Erythroblast (primary cell): ENCODE results near the gene IL1A.
"Not testable (repeated sequence)": the region's sequence is repeated elsewhere in the genome, so short reads cannot be mapped to it uniquely, and the experiment has no call there.

ENCODE experiments used
- DNase-seq, 2 experiments: peaks; one replicate each; lab custom pipeline; 2025; lab: John Stamatoyannopoulos, UW
- GATA1 ChIP-seq: IDR thresholded peaks from 2 replicates; pipeline ENCODE4 v1.6.1; 2011; ENCODE audit warnings: low read depth, mild to moderate bottlenecking, control low read depth, low read length, moderate library complexity
- POLR2A ChIP-seq: IDR thresholded peaks from 2 replicates; pipeline ENCODE4 v1.6.1; 2011; ENCODE audit warnings: mild to moderate bottlenecking, low read length

Gene IL1A, protein sequence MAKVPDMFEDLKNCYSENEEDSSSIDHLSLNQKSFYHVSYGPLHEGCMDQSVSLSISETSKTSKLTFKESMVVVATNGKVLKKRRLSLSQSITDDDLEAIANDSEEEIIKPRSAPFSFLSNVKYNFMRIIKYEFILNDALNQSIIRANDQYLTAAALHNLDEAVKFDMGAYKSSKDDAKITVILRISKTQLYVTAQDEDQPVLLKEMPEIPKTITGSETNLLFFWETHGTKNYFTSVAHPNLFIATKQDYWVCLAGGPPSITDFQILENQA

DNA sequence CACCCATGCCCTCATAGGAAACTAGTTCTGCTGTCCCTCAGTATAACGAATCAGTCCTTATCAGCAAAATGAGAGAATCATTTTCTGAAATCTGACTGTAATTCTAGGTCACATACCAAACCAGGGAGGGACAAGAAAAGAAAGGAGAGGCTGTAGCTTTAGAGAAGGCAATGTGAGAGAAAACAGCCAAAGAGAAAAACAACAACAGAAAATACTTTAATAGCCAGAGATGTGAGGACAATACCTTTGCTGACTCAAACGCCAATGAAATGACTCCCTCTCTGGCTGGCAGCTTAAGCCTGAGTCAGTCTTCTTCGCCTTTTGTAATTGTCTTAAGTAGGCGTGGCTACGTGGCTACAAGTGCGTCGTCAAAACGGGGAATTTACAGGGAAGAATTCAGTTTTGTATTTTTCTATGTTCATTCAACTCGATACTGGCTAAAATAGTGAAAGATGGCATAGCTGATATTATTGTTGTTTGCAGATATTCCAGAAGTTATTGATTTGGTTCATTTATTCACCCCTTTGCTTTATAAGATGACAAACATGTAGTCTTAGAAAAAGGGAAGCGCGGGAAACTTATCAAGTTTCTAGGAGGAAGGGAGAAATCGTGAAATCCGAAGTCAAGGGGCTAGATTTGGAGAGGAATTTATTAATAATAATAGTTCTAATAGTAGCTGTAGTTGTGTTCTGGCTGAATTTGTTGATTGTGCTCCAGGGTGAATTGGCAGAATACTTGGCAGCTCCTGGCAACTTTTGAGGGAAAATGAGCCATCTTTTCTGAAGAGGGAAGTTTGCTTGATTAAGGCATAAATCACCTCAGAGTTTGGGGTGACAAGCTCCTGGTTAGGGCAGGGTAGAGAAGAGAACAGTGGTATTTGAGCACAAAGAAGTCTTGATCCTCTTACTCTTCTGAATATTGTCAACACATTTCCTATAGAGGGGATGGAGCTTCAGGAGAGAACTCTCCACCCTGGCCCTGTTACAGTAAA, at the start of gene IL1A:
TSS of gene IL1A (minus strand) at position 295 of the 991 bp plus-strand sequence. CDS start 723 bp downstream, outside the sequence.
- TF ChIP-seq POLR2A = no peak
- TF ChIP-seq GATA1 = no peak
- DNase-seq = no peak

DNA sequence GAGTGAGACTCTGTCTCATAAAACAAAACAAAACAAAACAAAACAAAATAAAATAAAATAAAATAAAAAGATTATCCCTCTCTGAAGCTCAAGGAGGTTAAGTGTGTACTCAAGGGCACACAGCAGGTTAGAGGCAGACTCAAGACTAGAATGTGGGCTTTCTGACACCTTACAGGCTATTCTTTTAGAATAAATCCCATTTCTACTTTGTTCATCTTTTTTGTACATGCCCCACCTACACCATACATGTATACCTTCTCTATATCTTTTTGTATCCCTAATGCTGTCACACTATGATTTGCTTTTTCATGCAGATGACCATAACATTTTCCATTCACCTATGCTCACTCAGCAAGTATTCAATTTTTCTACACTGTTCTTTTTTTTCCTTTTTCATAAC, 49.7 kb upstream of the IL1A start:
- TF ChIP-seq POLR2A (no peak), GATA1 (no peak)
- no peak for DNase-seq

DNA sequence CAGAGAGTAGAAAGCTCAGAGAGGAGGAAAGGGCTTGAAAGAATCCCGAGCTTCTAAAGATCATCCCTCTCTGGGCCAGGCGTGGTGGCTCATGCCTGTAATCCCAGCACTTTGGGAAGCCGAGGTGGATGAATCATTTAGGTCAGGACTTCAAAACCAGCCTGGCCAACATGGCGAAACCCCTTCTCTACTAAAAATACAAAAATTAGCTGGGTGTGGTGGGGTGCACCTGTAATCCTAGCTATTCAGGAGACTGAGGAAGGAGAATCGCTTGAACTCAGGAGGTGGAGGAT, 49.3 kb upstream of the IL1A start:
- DNase-seq = not testable (repeated sequence)

DNA sequence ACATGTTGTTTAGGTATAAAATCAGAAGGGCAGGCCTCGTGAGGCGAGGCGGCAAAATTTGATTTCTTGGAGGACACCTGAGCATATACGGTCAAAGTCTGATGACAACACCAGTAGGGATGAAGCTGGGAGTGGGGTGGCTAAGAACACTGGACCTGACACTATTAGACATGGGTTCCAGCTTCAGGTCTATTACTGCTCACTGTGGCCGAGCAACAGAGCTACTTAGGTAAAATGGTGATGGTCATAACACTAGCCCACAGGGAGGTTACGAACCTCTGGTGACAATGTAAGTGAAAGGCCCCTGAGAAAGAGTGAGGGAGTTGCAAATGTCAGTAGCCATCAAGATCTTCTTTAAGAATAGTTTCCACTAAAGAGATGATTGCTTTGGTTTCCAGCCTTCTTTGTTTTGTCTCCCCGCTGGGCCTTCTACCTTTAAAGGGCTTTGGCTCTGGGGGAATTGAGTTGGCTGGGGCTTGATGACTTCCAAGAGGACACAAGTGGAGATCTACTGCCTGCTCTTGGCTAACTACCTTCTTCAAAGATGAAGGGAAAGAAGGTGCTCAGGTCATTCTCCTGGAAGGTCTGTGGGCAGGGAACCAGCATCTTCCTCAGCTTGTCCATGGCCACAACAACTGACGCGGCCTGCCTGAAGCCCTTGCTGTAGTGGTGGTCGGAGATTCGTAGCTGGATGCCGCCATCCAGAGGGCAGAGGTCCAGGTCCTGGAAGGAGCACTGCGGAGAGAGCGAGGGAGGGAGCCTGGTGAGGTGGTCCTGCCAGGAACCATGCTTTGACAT, 48.7 kb upstream of the IL1A start:
- no peak for DNase-seq

DNA sequence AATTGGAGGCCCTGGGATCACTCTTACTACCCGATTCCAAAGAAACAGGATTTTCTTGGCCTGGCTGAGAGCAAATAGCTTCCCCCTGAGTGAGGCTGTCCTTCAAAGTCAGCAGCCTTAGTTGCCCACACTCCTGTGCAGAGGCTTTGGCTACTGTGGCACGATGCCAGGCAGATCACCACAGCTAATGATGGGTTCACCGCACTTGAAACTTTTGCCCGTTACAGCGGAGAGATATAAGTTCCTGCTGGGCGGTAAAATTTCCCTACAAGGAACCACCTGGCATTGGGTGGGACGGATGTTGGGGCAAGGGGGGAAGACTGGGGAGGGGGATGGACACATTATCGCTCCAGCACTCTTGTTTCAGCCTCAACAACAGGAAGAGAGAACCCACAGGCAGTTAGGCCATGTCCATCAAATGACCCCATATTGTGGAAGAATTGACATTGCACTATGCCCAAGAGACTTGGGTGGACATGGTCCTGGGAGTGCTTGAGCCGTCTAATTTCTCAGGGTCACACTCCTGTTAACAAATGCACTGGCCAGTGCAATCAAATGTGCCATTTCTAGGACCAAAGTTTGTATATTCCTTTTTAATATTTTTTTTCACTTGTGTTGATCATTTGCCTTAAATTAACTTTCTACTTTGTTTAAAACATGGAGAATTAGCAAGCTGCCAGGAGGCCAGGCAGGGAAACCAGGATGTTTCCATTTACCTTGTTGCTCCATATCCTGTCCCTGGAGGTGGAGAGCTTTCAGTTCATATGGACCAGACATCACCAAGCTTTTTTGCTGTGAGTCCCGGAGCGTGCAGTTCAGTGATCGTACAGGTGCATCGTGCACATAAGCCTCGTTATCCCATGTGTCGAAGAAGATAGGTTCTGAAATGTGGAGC, 47.9 kb upstream of the IL1A start:
- DNase-seq = no peak
- TF ChIP-seq GATA1 (no peak), POLR2A (no peak)

More for the DNA sequence above, 48.7 kb upstream of the IL1A start:
- TF ChIP-seq POLR2A (no peak), GATA1 (no peak)

DNA sequence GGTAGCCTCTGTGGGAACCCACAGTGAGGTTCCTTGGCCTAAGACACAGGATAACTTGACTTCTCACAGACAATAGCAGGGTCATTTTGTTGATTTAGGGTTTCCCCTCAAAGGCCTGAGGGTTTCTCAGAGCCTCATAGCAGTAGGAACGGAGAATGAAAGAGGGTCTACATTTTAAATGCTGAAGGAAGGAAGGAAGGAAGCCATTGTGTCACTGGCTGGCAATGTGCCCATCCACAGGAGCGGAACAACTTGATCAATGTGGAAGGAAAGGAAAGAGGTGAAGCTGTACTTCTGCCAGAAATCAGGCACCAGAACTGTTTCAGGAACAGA, 47.2 kb upstream of the IL1A start:
- TF ChIP-seq GATA1 = no peak
- no peak for TF ChIP-seq POLR2A
- DNase-seq = no peak

DNA sequence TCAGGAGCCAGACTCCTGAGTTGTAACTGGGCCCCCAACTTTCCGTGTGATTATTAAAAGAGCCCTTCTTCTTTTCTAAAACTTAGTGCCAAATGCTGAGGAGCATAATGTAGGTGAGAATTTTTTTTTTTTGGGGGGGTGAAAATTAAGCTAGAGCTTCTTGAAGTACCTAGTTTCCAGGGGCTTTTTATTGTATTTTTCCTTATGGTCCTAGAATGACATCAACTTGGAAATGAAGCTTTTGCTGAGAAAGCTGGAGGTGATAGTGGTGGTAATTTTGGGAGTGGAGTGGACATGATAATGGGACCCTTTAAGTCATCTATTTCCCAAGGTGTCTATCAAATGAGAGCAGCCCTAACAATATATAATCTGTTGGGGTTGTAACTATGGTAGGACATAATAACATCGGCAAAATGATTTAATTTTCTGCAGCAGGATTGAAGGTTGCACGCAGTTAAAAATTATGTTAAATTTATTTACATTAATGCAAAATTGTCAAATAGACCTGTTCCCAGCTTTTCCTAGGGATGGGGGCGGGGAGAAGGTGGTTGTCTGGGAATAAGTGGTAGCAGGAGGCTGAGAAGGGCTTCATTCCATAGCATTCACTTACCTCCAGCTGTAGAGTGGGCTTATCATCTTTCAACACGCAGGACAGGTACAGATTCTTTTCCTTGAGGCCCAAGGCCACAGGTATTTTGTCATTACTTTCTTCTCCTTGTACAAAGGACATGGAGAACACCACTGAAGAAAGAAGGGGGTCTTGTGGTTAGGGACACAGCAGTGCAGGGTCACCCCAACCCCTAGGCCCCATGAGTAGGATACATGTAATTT, 46.6 kb upstream of the IL1A start:
- TF ChIP-seq POLR2A = no peak
- TF ChIP-seq GATA1 = no peak
- no peak for DNase-seq

DNA sequence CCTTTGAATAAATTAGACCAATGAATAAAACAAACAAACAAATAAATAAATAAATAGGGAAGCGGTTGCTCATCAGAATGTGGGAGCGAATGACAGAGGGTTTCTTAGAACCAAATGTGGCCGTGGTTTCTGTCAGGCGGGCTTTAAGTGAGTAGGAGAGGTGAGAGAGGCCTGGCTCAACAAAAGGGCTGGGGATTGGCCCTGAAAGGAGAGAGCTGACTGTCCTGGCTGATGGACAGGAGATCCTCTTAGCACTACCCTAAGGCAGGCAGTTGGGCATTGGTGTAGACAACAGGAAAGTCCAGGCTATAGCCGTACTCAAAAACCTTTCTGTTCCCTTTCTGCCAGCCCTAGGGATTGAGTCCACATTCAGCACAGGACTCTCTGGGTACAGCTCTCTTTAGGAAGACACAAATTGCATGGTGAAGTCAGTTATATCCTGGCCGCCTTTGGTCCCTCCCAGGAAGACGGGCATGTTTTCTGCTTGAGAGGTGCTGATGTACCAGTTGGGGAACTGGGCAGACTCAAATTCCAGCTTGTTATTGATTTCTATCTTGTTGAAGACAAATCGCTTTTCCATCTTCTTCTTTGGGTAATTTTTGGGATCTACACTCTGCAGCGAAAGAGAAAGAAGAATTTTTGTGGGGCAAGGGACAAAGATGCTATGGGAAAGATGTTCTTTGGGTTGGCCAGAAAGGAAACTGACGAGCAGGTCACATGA, 45.8 kb upstream of the IL1A start:
- TF ChIP-seq GATA1 = no peak
- no peak for TF ChIP-seq POLR2A
- DNase-seq = no peak

DNA sequence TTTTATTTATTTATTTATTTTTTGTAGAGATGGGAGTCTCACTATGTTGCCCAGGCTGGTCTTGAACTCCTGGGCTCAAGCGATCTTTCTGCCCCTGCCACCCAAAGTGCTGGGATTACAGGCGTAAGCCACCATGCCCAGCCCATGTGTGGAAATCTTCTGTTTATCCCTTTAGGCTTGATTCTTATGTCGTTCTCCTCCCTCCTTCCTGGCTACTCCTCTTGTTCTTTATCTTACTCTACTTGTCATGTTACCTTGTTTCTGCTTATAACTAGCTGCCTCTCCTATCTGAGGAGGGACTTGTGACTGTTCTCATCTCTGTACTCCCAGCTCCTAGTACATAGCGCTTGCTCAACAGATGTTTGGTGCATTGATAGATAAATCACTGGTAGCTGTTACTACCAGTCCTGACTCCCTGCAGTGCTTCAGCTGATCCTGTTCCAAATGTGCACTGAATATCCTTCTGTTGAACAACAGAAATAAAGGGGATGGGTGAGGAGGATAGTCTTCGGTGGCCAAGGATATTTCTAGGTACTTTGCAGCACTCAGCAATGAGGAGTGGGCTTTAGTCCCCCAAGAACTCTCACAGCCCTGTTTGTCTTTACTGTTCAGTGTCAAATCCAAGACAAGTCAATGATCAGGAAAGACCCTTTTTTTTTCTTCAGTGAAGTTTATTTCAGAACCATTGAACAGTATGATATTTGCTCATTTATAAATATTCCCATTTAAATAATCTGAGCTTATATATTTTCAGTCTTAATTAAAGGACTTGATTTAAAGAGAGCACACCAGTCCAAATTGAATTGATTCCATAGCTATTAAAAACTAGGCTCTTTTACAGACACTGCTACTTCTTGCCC, 45.0 kb upstream of the IL1A start:
- peak; percentile 7 to 26 for DNase-seq
- TF ChIP-seq POLR2A (no peak), GATA1 (no peak)

DNA sequence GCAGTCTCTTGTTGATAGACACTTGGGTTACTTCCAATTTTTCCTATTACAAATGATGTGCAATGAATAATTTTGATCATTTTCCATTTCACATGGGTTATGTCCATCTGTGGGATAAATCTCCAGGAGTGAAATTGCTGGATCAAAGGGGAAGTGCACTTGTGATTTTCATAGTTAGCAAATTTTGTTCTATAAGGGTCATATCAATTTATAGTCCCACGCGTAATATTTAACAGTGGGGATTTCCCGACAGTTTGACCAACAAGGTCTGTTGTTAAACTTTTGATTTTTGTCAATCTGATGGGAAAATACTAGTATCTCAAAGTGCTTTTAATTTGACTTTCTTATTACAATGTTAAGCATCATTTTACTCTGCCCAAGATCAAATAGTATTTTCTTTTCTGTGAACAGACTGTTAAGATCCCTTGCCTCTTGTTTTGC, 44.0 kb upstream of the IL1A start:
- TF ChIP-seq GATA1 = no peak
- TF ChIP-seq POLR2A = no peak
- no peak for DNase-seq
